Cardiac septum (tissue), 1 donor: ENCODE data around the gene PTPRG. TPM values are rescaled to one million over a fixed set of nuclear protein-coding genes. Genes with fewer than 3 reads are reported as not detected.

ENCODE experiments used
- DNase-seq: peaks from one replicate; pipeline ENCODE4 v3.0.0-alpha.2; 2020; ENCODE audit warnings: low spot score
- intact Hi-C: fragments of 100-400 bp; cut with DNase I; formaldehyde crosslinking; loops from one replicate; pipeline ENCODE4 v1.14.0; 2022
- total RNA-seq: library from RNA; stranded (reverse); fragmentation: NEBNext Ultra II Directional; extraction: Animal tissue kit (Norgen Biotek cat#: 25700); gene quantifications from one replicate; pipeline ENCODE4 v1.2.1, GENCODE V29; 2021
- donor health status: DM: no; HTN: no; CAD: no.

The PTPRG gene
- total RNA-seq, 1 donor from 2014 or later = 34.3 TPM

DNA sequence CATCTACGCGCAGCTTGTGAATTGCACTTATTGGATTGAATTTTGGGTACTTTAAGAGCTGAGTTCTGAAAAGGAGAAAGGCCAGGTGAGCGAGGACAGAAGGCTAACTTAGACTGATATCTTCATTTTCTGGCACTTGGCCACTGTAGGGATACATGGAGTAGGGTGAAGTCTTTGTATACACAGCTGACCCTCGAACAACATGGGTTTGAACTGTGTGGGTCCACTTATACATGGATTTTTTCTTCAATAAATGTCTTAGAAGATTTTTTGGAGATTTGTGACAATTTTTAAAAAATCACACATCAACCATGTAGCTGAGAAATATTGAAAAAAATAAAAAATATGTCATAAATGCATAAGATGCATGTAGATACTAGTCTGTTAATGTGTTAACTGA is 18.3 kb downstream of the PTPRG start:
- intact Hi-C loops = no loop called here
- no peak for DNase-seq

- intact Hi-C loops = no loop called here
- no peak for DNase-seq
These were observed 19.7 kb downstream of the PTPRG start for GRCh38 chr3:61580982-61581643.

GRCh38 chr3:61582287-61582686 is 20.9 kb downstream of the PTPRG start:
- intact Hi-C loops = no loop called here
- no peak for DNase-seq

- intact Hi-C loops = no loop called here
- no peak for DNase-seq
These were observed 21.5 kb downstream of the PTPRG start for GRCh38 chr3:61582846-61583245.

GRCh38 chr3:61583890-61584875 is 22.8 kb downstream of the PTPRG start:
- intact Hi-C loops = no loop called here
- DNase-seq = no peak

GRCh38 chr3:61589856-61590255 is 28.5 kb downstream of the PTPRG start:
- intact Hi-C loops = loop anchor here (5.0 kb wide), 1 partner anchor 42 kb away; no protein-coding TSS in a partner anchor

GRCh38 chr3:61591300-61591699 is 29.9 kb downstream of the PTPRG start:
- no peak for DNase-seq
- intact Hi-C loops = no loop called here

More at GRCh38 chr3:61589856-61590255, 28.5 kb downstream of the PTPRG start:
- DNase-seq = no peak

GRCh38 chr3:61593446-61594029 is 32.2 kb downstream of the PTPRG start:
- intact Hi-C loops = no loop called here
- DNase-seq = no peak

- intact Hi-C loops = no loop called here
- no peak for DNase-seq
These were observed 33.0 kb downstream of the PTPRG start for GRCh38 chr3:61594144-61594963.

GRCh38 chr3:61594964-61595285 is 33.6 kb downstream of the PTPRG start:
- intact Hi-C loops = no loop called here
- DNase-seq = no peak

DNA sequence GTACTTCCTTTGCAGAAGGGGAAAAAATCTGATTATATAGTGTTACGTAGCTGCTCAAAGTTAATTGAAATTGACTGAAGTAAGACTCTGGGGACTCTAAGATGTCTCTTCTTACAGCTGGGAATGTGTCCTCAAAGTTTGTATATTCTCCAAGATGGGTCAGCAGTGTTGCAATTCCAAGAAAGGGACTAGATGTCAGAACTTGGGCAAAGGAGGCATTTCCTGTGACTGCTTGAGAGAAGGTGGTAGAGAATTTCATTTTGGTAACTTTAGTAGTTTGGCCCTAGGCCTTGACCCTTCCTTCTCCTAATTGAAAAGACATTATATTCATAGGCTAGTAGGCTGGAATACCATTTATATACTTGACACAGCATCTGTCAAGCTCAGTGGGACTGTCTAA is 33.9 kb downstream of the PTPRG start:
- DNase-seq = no peak
- intact Hi-C loops = no loop called here

- no peak for DNase-seq
- intact Hi-C loops = no loop called here
These were observed 34.5 kb downstream of the PTPRG start for GRCh38 chr3:61595826-61596225.

DNA sequence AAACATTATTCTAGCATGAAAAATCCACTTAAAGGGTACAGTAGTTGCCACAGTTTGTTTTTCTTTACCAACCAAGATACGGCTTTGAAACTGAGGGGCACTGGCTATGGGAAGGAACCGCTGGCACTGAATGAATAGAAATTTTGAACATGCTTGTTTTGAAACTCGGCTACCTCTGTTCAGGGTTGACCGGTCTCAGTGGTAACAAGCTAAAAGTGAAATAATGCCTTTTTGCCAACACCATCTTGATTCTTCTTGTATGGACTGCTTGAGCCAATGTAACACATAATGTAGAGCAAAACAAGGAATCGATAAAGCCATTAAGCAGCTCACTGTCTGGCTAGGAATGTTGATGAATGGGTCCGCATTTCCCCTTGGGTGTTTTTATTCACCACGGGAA is 36.5 kb downstream of the PTPRG start:
- no peak for DNase-seq
- intact Hi-C loops = no loop called here

- intact Hi-C loops = no loop called here
- DNase-seq = no peak
These were observed 38.8 kb downstream of the PTPRG start for GRCh38 chr3:61600195-61600594.

GRCh38 chr3:61601831-61602230 is 40.5 kb downstream of the PTPRG start:
- DNase-seq = no peak
- intact Hi-C loops = no loop called here

- intact Hi-C loops = no loop called here
- no peak for DNase-seq
These were observed 41.1 kb downstream of the PTPRG start for GRCh38 chr3:61602466-61602865.

DNA sequence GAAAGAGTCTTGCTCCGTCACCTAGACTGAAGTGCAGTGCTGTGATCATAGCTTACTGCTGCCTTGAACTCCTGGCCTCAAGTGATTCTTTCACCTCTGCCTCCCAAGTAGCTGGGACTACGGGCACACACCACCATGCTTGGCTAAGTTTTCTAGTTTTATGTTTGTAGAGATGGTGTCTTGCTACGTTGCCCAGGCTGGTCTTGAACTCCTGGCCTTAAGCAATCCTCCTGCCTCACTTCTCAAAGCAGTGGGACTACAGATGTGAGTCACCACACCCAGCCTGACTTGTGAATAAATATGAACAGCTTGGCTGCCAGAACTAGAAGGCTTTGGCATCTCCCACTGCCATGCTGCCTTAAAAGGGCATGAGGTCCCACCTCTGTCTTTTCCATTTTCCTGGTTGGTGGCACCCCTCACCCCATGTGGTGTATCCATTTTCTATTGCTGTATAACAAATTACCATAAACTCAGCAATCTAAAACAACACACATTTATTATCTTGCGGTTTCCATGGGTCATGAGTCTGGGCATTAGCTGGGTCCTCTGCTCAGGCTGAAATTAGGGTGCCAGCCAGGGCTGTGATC is 44.3 kb downstream of the PTPRG start:
- intact Hi-C loops = no loop called here
- no peak for DNase-seq

DNA sequence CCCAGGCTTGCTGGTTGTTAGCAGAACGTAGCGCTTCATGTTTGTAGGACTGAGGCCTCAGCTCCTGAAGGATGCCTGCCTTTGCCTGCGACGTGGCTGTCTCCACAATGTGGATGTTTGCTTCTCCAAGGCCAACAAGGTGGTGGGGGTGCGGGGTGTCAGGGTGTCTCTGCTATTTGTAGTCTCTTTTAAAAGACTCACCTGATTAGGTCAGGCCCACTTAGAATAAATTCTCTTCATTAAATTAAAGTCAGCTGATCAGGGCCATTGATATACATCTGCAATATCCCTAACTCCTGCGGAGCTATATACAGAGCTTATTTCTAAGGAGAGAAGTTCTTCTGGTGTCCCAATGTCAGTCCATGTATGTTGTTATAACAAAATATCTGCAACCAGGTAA is 44.8 kb downstream of the PTPRG start:
- DNase-seq = no peak
- intact Hi-C loops = no loop called here

DNA sequence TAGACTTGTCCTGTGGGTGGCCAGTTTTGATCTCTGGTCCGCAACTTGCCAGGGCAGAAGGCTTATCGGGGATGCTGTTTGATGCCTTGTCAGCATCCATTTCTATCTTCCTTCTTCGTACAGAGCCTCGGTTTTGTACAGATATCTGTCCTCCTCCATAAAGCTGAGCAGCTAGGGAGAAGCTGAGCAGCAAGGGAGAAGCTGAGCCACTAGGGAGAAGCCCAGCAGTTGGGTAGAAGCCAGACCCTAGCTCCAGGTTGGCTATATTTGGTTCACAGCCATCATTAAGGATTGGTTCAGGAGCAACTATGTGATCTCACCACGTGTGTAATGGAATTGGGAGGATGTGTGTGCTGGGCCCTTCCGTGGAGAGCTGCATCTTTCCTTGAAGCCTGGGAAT is 46.7 kb downstream of the PTPRG start:
- intact Hi-C loops = no loop called here

More for the DNA sequence above, 46.7 kb downstream of the PTPRG start:
- DNase-seq = no peak
